PC-3 (cell line): Measurements from ENCODE around the gene VASN.

ENCODE experiments used
- EZH2 ChIP-seq: fragments of 300-600 bp; sonication (generic); IDR thresholded peaks from one replicate; pipeline ENCODE4 v1.6.1; 2017; ENCODE audit warnings: antibody characterized with exemption, mild to moderate bottlenecking, low read length; ENCODE audit not compliant: unreplicated experiment
- EZH2phosphoT487 ChIP-seq: fragments of 300-600 bp; sonication (generic); IDR thresholded peaks from 2 replicates; pipeline ENCODE4 v1.6.1; 2018; ENCODE audit warnings: mild to moderate bottlenecking, antibody characterized with exemption, low read length, borderline replicate concordance
- TF ChIP-seq, protein P1 (sequence below): fragments of 300-600 bp; sonication (generic); conservative IDR thresholded peaks from 2 replicates; pipeline ENCODE4 v1.5.1; 2017; ENCODE audit warnings: antibody characterized with exemption, low read depth, mild to moderate bottlenecking, low read length

DNA sequence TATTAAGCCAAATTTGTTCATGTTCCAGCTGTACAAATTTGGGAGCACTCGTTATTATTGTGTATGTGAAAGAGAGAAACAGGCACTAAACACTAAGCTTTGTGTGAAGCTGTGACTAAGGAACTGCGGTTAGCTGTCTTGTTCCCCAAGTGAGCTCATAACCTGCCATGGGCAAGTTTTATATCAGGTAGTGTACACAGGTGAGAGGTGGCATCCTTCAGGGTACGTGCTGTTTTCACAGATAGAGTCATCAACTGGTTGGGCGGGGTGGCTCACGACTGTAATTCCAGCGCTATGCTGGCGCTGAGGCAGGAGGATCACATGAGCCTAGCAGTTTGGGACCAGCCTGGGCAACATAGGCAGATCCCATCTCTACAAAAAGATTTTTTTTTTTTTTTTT lies 56.9 kb downstream of the VASN start:
- TF ChIP-seq EZH2 (no peak), EZH2phosphoT487 (no peak)
- TF ChIP-seq, protein P1, sequence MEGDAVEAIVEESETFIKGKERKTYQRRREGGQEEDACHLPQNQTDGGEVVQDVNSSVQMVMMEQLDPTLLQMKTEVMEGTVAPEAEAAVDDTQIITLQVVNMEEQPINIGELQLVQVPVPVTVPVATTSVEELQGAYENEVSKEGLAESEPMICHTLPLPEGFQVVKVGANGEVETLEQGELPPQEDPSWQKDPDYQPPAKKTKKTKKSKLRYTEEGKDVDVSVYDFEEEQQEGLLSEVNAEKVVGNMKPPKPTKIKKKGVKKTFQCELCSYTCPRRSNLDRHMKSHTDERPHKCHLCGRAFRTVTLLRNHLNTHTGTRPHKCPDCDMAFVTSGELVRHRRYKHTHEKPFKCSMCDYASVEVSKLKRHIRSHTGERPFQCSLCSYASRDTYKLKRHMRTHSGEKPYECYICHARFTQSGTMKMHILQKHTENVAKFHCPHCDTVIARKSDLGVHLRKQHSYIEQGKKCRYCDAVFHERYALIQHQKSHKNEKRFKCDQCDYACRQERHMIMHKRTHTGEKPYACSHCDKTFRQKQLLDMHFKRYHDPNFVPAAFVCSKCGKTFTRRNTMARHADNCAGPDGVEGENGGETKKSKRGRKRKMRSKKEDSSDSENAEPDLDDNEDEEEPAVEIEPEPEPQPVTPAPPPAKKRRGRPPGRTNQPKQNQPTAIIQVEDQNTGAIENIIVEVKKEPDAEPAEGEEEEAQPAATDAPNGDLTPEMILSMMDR: no peak
